ENCODE results near the gene SYCE1. TPM values are rescaled to one million over a fixed set of nuclear protein-coding genes. Genes with fewer than 3 reads are reported as not detected.

The SYCE1 gene
- total and polyA plus RNA-seq, 2 experiments from 2014 or later = 0.53 TPM; not detected in 1

DNA sequence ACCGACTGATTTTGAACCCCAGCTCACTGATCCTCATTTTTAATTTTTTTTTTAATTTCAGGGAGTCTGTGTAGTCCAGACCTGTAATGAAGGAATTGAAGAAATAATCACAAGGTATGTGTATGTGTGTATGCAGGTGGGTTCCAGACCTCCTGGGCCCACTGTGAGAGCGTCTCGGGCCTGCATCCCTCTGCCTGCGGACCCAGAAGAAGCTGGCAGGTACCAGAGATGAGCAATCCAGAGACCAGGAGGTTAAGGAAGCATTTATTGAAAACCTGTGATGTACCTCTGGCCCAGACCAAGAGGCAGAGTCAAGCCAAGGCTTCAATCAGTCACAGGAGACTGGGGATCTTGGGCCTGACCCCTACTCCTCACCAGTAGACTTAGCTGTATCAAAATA is 10.8 kb downstream of the SYCE1 start:
- ATAC-seq (no peak), DNase-seq (ENCODE audit: low spot score) (no peak)
- Histone ChIP-seq H3K27me3 (ENCODE audit: insufficient read depth) (no peaks in the 10 kb centered on the region), H3K36me3 (ENCODE audit: insufficient read depth) (no peaks in the 10 kb centered on the region), H3K4me1 (ENCODE audit: insufficient read depth) (no peaks in the 10 kb centered on the region), H3F3A (replicated peaks; ENCODE audit: low read depth) (no peaks in the 10 kb centered on the region), H3K79me2 (replicated peaks; ENCODE audit: insufficient read depth) (no peaks in the 10 kb centered on the region), H2AFZ (no peak overlapping the region), H3K4me2 (no peak overlapping the region), H3K27ac (ENCODE audit: low read depth) (no peak overlapping the region), H3K9me2 (ENCODE audit: insufficient read depth) (no peaks in the 10 kb centered on the region), H4K20me1 (replicated peaks; ENCODE audit: insufficient read depth) (no peaks in the 10 kb centered on the region), H3K4me3 (no peak overlapping the region)
- peaks cover 4% of the 10 kb centered on the region for H3K27me3 Mint-ChIP-seq (ENCODE audit: insufficient read depth, low read depth, poor library complexity)
- TF ChIP-seq, protein P1, sequence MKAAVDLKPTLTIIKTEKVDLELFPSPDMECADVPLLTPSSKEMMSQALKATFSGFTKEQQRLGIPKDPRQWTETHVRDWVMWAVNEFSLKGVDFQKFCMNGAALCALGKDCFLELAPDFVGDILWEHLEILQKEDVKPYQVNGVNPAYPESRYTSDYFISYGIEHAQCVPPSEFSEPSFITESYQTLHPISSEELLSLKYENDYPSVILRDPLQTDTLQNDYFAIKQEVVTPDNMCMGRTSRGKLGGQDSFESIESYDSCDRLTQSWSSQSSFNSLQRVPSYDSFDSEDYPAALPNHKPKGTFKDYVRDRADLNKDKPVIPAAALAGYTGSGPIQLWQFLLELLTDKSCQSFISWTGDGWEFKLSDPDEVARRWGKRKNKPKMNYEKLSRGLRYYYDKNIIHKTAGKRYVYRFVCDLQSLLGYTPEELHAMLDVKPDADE (IDR thresholded peaks at IDR 0.05) = no peak
- no peak for TF ChIP-seq NANOG (IDR thresholded peaks at IDR 0.05; ENCODE audit: borderline replicate concordance)
- no peak for TF ChIP-seq POLR2AphosphoS5 (IDR thresholded peaks at IDR 0.05; ENCODE audit: low read depth)
- no peak for TF ChIP-seq EZH2 (IDR thresholded peaks at IDR 0.05; ENCODE audit: low read depth, unreplicated experiment)
- no peak for TF ChIP-seq ZNF114 (CRISPR knock-in tag; IDR thresholded peaks at IDR 0.05)
- TF ChIP-seq, protein P2, sequence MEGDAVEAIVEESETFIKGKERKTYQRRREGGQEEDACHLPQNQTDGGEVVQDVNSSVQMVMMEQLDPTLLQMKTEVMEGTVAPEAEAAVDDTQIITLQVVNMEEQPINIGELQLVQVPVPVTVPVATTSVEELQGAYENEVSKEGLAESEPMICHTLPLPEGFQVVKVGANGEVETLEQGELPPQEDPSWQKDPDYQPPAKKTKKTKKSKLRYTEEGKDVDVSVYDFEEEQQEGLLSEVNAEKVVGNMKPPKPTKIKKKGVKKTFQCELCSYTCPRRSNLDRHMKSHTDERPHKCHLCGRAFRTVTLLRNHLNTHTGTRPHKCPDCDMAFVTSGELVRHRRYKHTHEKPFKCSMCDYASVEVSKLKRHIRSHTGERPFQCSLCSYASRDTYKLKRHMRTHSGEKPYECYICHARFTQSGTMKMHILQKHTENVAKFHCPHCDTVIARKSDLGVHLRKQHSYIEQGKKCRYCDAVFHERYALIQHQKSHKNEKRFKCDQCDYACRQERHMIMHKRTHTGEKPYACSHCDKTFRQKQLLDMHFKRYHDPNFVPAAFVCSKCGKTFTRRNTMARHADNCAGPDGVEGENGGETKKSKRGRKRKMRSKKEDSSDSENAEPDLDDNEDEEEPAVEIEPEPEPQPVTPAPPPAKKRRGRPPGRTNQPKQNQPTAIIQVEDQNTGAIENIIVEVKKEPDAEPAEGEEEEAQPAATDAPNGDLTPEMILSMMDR (conservative IDR thresholded peaks at IDR 0.05; ENCODE audit: low read depth in 2 of 2) = no peak
- TF ChIP-seq STAT1 (IDR thresholded peaks at IDR 0.05; ENCODE audit: unreplicated experiment) = no peak
- TF ChIP-seq, protein P3, sequence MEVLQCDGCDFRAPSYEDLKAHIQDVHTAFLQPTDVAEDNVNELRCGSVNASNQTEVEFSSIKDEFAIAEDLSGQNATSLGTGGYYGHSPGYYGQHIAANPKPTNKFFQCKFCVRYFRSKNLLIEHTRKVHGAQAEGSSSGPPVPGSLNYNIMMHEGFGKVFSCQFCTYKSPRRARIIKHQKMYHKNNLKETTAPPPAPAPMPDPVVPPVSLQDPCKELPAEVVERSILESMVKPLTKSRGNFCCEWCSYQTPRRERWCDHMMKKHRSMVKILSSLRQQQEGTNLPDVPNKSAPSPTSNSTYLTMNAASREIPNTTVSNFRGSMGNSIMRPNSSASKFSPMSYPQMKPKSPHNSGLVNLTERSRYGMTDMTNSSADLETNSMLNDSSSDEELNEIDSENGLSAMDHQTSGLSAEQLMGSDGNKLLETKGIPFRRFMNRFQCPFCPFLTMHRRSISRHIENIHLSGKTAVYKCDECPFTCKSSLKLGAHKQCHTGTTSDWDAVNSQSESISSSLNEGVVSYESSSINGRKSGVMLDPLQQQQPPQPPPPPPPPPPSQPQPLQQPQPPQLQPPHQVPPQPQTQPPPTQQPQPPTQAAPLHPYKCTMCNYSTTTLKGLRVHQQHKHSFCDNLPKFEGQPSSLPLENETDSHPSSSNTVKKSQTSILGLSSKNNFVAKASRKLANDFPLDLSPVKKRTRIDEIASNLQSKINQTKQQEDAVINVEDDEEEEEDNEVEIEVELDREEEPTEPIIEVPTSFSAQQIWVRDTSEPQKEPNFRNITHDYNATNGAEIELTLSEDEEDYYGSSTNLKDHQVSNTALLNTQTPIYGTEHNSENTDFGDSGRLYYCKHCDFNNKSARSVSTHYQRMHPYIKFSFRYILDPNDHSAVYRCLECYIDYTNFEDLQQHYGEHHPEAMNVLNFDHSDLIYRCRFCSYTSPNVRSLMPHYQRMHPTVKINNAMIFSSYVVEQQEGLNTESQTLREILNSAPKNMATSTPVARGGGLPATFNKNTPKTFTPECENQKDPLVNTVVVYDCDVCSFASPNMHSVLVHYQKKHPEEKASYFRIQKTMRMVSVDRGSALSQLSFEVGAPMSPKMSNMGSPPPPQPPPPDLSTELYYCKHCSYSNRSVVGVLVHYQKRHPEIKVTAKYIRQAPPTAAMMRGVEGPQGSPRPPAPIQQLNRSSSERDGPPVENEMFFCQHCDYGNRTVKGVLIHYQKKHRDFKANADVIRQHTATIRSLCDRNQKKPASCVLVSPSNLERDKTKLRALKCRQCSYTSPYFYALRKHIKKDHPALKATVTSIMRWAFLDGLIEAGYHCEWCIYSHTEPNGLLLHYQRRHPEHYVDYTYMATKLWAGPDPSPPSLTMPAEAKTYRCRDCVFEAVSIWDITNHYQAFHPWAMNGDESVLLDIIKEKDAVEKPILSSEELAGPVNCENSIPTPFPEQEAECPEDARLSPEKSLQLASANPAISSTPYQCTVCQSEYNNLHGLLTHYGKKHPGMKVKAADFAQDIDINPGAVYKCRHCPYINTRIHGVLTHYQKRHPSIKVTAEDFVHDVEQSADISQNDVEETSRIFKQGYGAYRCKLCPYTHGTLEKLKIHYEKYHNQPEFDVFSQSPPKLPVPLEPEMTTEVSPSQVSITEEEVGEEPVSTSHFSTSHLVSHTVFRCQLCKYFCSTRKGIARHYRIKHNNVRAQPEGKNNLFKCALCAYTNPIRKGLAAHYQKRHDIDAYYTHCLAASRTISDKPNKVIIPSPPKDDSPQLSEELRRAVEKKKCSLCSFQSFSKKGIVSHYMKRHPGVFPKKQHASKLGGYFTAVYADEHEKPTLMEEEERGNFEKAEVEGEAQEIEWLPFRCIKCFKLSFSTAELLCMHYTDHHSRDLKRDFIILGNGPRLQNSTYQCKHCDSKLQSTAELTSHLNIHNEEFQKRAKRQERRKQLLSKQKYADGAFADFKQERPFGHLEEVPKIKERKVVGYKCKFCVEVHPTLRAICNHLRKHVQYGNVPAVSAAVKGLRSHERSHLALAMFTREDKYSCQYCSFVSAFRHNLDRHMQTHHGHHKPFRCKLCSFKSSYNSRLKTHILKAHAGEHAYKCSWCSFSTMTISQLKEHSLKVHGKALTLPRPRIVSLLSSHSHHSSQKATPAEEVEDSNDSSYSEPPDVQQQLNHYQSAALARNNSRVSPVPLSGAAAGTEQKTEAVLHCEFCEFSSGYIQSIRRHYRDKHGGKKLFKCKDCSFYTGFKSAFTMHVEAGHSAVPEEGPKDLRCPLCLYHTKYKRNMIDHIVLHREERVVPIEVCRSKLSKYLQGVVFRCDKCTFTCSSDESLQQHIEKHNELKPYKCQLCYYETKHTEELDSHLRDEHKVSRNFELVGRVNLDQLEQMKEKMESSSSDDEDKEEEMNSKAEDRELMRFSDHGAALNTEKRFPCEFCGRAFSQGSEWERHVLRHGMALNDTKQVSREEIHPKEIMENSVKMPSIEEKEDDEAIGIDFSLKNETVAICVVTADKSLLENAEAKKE (CRISPR knock-in tag; IDR thresholded peaks at IDR 0.05) = no peak
- no peak overlapping the region for H3K4me3 Mint-ChIP-seq
- no peaks in the 10 kb centered on the region; the same call in 2 of the 3 replicates for H3K36me3 Mint-ChIP-seq (ENCODE audit: low read depth)
- no peaks in the 10 kb centered on the region for H3K4me1 Mint-ChIP-seq
- peaks cover 55% of the 10 kb centered on the region for H3K9me3 Mint-ChIP-seq
- no peak overlapping the region for H3K27ac Mint-ChIP-seq

Measured in GM23338 (cell line).